SH-SY5Y (cell line): ENCODE measurements around the gene MIER2.

Experiments
- GATA2 ChIP-seq: IDR thresholded peaks from 2 replicates; pipeline ENCODE4 v1.6.1; 2011; ENCODE audit warnings: mild to moderate bottlenecking, low read depth, low read length
- GATA3 ChIP-seq: IDR thresholded peaks from 2 replicates; pipeline ENCODE4 v1.6.1; 2011; ENCODE audit warnings: low read depth, mild to moderate bottlenecking, low read length, moderate library complexity

MIER2 gene

DNA sequence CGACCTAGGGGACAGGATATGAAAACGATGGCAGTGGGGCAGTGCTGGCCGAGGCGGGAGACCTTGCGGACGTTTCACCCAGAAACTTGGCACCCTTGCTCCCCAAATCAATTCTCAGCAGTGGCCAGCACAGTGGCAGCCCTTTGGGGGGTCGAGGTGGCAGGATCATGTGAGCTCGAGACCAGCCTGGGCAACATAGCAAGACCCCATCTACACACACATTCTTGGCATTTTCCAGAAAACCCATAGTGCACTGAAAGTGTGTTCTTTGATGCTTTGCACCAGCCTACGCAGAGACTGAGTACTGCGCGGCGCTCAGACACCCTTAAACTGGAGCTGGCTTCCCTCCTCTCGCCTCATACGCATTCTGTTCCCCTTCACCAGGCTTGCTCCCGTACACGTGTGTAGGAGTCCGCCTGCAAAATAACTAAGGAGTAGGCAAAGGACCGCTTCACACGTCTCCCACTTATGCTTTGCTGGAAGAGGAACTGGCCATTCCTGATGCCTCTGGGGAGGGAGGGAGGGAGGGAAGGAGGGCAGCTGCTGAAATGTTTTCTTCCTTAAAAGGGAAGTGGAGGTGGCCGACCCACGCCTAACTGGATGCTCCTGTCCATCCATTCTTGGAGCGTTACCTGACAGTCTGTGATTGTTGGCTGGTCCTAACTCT lies 23.5 kb upstream of the MIER2 start:
- TF ChIP-seq GATA3: no peak
- no peak for TF ChIP-seq GATA2

GRCh38 chr19:367561-367960 lies 23.0 kb upstream of the MIER2 start:
- TF ChIP-seq GATA2: no peak
- no peak for TF ChIP-seq GATA3

- no peak for TF ChIP-seq GATA3
- no peak for TF ChIP-seq GATA2
Observed at GRCh38 chr19:366951-367350, 22.4 kb upstream of the MIER2 start.

- TF ChIP-seq GATA3 (no peak), GATA2 (no peak)
Observed at GRCh38 chr19:366205-366783, 21.7 kb upstream of the MIER2 start.

DNA sequence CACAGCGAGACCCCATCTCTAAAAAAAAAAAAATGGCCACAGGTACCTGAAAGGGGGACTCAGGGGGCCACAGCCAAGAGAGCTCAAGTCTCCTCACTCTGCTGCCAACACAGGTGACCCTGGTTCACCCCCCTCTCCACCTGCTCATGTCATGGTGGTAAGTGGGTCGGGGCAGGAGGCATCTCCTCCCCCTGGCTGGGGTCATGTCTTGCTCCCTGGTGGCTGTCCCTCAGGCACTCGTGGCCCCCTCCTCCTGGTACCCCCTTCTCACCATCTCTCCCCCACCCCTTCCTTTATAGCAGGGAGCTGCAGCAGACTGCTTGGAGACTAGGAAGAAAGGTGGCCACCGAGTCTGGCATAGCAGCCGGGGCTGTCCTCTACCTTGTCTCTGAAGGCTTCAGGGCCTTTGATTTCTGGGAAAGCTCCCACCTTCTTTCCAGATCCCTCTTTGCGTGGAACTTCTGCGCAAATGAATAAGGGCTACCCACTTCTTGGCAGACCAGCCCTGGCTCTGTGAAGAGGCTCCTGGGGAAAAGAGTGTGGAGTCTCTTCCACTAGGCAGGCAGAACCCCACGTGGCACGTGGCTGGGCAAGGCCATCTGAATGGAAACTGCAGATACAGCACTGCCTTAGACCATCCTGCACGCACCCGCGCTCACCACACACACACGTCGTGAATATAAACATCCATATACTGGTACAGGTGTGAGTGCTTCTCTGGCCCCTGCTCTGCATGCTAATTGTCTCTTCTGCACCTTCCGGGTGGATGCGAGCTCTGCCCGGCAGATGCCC lies 20.1 kb upstream of the MIER2 start:
- TF ChIP-seq GATA3 (no peak), GATA2 (no peak)

DNA sequence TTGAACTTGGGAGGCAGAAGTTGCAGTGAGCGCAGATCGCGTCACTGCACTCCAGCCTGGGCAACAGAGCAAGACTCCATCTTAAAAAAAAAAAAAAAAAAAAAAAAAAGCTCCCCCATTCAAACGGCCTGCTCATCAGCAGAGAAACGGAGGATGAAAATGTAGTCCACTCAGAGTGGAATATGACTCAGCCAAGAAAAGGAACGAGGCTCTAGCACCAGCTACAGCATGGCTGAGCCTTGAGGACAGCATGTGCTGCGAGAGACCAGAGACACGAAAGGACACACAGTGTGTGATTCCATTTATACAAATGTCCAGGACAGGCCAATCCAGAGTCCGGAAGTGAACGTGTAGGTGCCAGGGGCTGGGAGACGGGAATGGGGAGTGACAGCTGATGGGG lies 18.1 kb upstream of the MIER2 start:
- TF ChIP-seq GATA2 (no peak), GATA3 (no peak)

- TF ChIP-seq GATA2 (no peak), GATA3 (no peak)
Observed at GRCh38 chr19:362154-362553, 17.6 kb upstream of the MIER2 start.

GRCh38 chr19:359653-359925 lies 15.0 kb upstream of the MIER2 start:
- TF ChIP-seq GATA3 (no peak), GATA2 (no peak)

DNA sequence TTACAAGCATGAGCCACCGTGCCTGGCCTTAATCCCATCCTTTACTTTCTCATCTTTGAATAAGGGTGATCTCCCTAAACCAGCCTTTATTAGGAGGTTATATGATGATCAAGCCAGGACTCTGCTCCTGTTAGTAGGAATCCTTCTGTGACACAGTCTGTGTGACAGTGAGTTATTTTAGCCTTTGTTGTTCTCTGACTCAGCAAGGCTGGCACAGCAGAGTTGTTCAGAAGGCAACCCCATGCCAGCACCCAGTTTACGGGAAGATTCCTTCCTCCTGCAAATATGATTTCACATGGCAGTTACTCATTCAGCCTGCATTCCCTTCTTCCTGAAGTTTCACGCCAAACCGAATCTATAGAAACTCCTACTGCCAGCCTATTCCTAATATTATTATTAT lies 10.5 kb upstream of the MIER2 start:
- TF ChIP-seq GATA2 (no peak), GATA3 (no peak)

- TF ChIP-seq GATA3: no peak
- TF ChIP-seq GATA2: no peak
Observed at GRCh38 chr19:351976-352625, 7.5 kb upstream of the MIER2 start.

DNA sequence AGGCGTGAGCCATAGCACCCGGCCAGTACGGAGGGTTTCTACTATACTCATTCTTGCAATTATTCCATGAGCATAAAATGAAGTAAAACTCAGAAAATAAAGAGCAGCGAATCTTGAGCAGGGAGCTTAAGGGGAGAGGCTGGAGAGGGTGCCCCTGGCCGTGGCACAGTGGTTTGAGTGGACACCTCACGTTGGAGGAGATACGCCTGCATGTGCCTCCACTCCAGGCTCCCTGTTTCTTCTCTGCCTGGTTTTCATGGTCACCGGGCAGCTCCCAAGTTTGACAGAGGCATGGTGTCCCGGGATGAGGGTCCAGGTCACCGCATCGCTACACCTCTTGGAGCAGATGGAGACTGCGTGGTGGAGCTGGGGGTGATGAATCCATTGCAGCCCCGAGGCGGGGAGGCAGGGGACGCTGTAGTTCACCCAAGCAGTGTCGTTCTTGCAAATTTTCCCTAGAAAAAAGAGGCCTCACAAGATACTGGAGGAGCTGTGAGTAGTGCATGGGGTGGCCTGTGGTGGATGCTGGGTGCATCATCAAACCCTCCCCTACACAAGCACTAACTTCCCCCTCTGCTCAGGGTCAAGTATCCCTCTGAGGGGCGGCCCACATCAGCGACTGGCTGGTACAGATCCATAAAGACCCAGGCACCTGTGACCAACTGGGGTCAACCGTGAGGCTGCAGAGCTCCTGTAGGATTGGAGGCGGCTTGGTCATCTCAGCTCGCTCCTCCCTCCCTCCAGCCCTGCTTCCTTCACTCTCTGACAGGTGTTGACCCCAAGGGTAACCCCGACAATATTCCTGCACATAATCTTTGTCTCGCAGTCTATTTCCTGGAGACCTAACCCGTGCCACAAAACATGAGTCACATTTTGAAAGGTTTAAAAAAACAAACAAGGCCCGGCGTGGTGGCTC lies 3.6 kb upstream of the MIER2 start:
- TF ChIP-seq GATA3 (no peak), GATA2 (no peak)

- TF ChIP-seq GATA3: no peak
- TF ChIP-seq GATA2: no peak
Observed at GRCh38 chr19:345320-345879, 804 bp upstream of the MIER2 start.

DNA sequence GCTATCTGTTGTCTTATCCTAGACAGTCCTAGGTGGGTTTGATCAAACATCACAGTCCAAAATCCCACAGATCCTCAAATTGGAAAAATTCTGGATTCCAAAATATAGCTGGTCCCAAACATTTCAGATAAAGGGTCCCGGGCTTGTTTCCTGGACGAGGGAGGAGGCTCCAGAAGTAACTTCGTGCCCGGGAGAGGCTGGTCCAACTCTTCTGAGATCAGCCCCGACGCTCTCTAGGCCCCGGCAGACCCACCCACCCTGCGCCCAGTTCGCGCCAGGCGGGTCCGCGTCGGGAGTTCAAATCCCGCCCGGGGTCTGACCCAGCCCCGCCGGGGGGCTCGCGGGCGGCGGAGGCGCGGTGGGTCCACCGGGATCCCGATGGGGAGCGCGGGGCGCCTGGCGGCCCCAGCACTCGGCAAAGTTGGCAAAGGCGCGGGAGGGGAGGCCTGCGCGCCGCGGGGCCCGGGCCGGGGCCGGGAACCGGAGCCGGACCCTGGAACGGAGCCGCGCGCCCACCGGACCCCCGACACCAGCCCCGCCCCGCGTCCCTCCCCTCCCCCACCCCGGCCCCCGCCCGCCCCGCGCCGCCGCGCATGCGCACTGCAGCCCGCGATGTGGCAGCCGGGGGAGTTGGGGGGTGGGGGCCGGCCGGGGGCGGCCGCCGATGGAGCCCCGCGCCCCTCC lies 513 bp downstream of the MIER2 start:
- TF ChIP-seq GATA2: no peak
- TF ChIP-seq GATA3: no peak
